WI38 (cell line): Measurements from ENCODE around the gene SLC25A18.

Experiments used
- H3K4me3 ChIP-seq: 2 replicates; pipeline ENCODE4 v1.5.1; 2011; ENCODE audit warnings: low read depth, mild to moderate bottlenecking, control low read depth, low read length
- CTCF ChIP-seq: IDR thresholded peaks from 2 replicates; pipeline ENCODE4 v1.5.1; 2012; ENCODE audit warnings: low read depth, mild to moderate bottlenecking, control low read depth, low read length

The SLC25A18 gene

GRCh38 chr22:17537155-17537554, 26.1 kb upstream of the SLC25A18 start:
- TF ChIP-seq CTCF = no peak
- no peak overlapping the region for H3K4me3 ChIP-seq

GRCh38 chr22:17540481-17540880, 22.8 kb upstream of the SLC25A18 start:
- H3K4me3 ChIP-seq = no peak overlapping the region
- no peak for TF ChIP-seq CTCF

- no peak for TF ChIP-seq CTCF
- no peak overlapping the region for H3K4me3 ChIP-seq
Measured at GRCh38 chr22:17541476-17541875, 21.8 kb upstream of the SLC25A18 start.

- no peak for TF ChIP-seq CTCF
Measured at GRCh38 chr22:17542452-17542851, 20.8 kb upstream of the SLC25A18 start.

GRCh38 chr22:17548010-17548755, 15.1 kb upstream of the SLC25A18 start:
- TF ChIP-seq CTCF = no peak
- no peak overlapping the region for H3K4me3 ChIP-seq

More at GRCh38 chr22:17542452-17542851, 20.8 kb upstream of the SLC25A18 start:
- H3K4me3 ChIP-seq = no peak overlapping the region

GRCh38 chr22:17548756-17549035, 14.6 kb upstream of the SLC25A18 start:
- H3K4me3 ChIP-seq = no peak overlapping the region
- TF ChIP-seq CTCF = no peak

- TF ChIP-seq CTCF = no peak
- H3K4me3 ChIP-seq = no peak overlapping the region
Measured at GRCh38 chr22:17549183-17549582, 14.1 kb upstream of the SLC25A18 start.
